H1 (cell line): ENCODE measurements around the gene MYL9.

Experiments
- CTCF ChIP-seq, 3 experiments: IDR thresholded peaks; 1 replicate in 2 of 3; 2 replicates in 1 of 3; pipeline versions ENCODE4 v1.5.1 to v1.6.1; 2011; ENCODE audit warnings: low read length in 3 of 3, mild to moderate bottlenecking in 3 of 3, inconsistent platforms in 2 of 3, low read depth in 1 of 3, moderate library complexity in 1 of 3; ENCODE audit not compliant: insufficient read depth in 1 of 3; ENCODE audit errors: control extremely low read depth in 1 of 3
- EZH2 ChIP-seq: fragments of 200-600 bp; sonication (generic); IDR thresholded peaks from 2 replicates; pipeline ENCODE4 v1.7.1; 2012; ENCODE audit warnings: low read depth, mild to moderate bottlenecking, moderate library complexity, low read length, inconsistent platforms; ENCODE audit not compliant: severe bottlenecking

- no peak for TF ChIP-seq CTCF (IDR thresholded peaks at IDR 0.05; ENCODE audit: control extremely low read depth in 1 of 3, insufficient read depth in 1 of 3, low read depth in 1 of 3, low read length in 3 of 3)
- no peak for TF ChIP-seq EZH2
Observed at GRCh38 chr20:36585410-36586125, 44.2 kb downstream of the MYL9 start.
